ENCODE results near the gene CPEB1.
A peak's percentile ranks its signal among the peaks of the same experiment; 100 is the strongest.

Gene CPEB1

GRCh38 chr15:82647045-82647834, at the start of gene CPEB1:
Gene CPEB1, minus strand, starts transcription at chr15:82647363. Its CDS starts 18,904 bp downstream, at chr15:82628459.
- TF ChIP-seq, protein P1, sequence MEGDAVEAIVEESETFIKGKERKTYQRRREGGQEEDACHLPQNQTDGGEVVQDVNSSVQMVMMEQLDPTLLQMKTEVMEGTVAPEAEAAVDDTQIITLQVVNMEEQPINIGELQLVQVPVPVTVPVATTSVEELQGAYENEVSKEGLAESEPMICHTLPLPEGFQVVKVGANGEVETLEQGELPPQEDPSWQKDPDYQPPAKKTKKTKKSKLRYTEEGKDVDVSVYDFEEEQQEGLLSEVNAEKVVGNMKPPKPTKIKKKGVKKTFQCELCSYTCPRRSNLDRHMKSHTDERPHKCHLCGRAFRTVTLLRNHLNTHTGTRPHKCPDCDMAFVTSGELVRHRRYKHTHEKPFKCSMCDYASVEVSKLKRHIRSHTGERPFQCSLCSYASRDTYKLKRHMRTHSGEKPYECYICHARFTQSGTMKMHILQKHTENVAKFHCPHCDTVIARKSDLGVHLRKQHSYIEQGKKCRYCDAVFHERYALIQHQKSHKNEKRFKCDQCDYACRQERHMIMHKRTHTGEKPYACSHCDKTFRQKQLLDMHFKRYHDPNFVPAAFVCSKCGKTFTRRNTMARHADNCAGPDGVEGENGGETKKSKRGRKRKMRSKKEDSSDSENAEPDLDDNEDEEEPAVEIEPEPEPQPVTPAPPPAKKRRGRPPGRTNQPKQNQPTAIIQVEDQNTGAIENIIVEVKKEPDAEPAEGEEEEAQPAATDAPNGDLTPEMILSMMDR (IDR thresholded peaks at IDR 0.05; ENCODE audit: low read depth, low read length, missing control alignments), result no peak
- in situ Hi-C loops (cut with HindIII; ENCODE audit: low sequenced_read_pairs), result no loop called here
- no peak for DNase-seq (ENCODE audit: low read depth)
- peak within 1 kb of the TSS; percentile 29 for H3K4me3 ChIP-seq (ENCODE audit: low read depth, low read length)

DNA sequence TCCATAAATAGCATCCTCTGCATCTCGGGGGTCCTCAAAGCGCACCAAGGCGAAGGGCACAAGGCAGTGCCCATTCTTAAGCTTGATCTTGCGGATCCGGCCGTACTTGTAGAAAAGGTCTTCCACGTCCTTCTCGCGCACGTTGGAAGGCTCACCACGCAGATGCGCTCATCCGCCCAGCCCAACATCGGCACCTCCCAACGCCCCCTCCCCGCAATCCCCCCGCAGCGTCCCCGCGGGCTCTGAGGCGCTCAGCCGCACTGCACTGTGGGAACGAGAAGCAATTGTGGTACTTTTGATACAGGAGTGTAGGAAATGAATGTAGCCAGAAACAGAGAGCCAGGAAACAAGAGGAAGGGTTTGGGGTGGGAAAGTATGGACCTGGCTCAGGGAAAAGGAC, 45.0 kb upstream of the CPEB1 start:
- TF ChIP-seq, protein P1 (IDR thresholded peaks at IDR 0.05; ENCODE audit: low read depth, low read length, missing control alignments), result no peak
- H3K4me3 ChIP-seq (ENCODE audit: low read depth, low read length), result no peak overlapping the region
- DNase-seq (ENCODE audit: low read depth), result no peak
- in situ Hi-C loops (cut with HindIII; ENCODE audit: low sequenced_read_pairs), result no loop called here

- no peak for DNase-seq (ENCODE audit: low read depth)
- in situ Hi-C loops (cut with HindIII; ENCODE audit: low sequenced_read_pairs), result no loop called here
- no peak overlapping the region for H3K4me3 ChIP-seq (ENCODE audit: low read depth, low read length)
- TF ChIP-seq, protein P1 (IDR thresholded peaks at IDR 0.05; ENCODE audit: low read depth, low read length, missing control alignments), result no peak
These were observed 42.0 kb upstream of the CPEB1 start for GRCh38 chr15:82689147-82689546.

DNA sequence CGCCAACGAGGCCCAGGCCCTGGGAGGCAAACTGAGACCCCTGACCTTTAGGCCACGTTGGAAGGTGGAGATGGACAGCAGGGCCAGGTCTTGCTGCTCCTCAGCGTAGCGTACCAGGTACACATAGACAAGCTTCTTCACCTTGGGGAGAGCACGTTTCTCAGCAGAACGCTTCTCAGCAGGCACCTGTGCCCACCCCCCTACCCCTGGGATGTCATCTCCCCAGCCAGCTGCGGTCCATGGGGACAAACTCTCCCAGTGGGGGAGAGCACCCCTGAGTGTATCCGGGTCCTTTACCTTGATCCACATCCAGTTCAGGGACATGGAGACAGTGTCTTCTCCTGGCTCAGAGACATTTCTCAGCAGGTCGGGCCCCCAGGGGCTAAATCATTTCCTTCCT, 41.5 kb upstream of the CPEB1 start:
- H3K4me3 ChIP-seq (ENCODE audit: low read depth, low read length), result no peak overlapping the region
- in situ Hi-C loops (cut with HindIII; ENCODE audit: low sequenced_read_pairs), result no loop called here
- no peak for DNase-seq (ENCODE audit: low read depth)
- TF ChIP-seq, protein P1 (IDR thresholded peaks at IDR 0.05; ENCODE audit: low read depth, low read length, missing control alignments), result no peak

- no peak overlapping the region for H3K4me3 ChIP-seq (ENCODE audit: low read depth, low read length)
- TF ChIP-seq, protein P1 (IDR thresholded peaks at IDR 0.05; ENCODE audit: low read depth, low read length, missing control alignments), result no peak
- in situ Hi-C loops (cut with HindIII; ENCODE audit: low sequenced_read_pairs), result no loop called here
- DNase-seq (ENCODE audit: low read depth), result no peak
These were observed 34.2 kb upstream of the CPEB1 start for GRCh38 chr15:82681371-82681770.

DNA sequence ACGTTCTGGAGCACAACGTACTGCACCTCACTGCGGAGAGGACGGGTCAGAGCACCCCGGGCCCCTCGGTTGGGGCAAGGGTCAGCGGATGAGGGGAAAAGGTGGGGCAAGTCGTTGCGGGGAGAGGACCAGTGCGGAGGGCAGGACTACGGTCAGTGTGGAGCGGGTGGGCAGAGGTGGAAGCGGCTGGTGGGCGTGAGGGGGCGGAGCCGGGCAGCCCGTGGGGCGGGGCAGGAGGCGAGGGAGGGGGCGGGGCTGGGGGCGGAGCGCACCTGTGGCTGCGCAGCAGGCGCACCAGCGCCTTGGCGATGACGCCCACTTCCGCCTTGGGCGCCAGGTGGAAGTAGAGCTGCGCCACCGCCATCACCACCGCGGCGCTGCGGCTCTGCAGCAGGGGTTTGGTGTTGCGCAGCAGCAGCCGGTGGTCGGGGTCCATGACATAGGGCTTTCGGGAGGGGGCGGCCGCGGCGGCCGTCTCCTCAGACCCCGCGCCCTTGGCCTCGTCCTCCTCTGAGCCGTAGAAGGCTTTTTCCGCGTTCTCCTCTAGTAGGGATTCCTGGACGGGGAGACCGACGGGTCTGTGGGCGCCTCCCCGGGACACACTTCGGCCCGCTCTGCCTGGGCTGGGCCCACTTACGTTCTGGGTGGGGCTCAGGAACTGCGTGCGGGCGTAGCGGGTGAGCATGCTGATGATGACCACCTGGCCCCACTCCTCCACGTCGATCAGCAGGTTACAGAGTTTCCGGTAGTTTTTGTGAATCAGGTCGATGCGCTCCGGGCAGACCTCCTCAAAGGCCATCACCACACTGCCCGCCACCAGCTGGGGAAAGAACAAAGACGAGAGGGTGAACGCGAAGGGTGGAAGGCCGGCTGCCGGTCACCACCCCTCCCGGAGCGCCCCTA, 33.3 kb upstream of the CPEB1 start:
- TF ChIP-seq, protein P1 (IDR thresholded peaks at IDR 0.05; ENCODE audit: low read depth, low read length, missing control alignments), result no peak
- no peak for DNase-seq (ENCODE audit: low read depth)
- no peak overlapping the region for H3K4me3 ChIP-seq (ENCODE audit: low read depth, low read length)
- in situ Hi-C loops (cut with HindIII; ENCODE audit: low sequenced_read_pairs), result no loop called here

All from astrocyte of the cerebellum (primary cell).